Measurements from ENCODE around the gene TAC3.
"Not testable (repeated sequence)": the region's sequence is repeated elsewhere in the genome, so short reads cannot be mapped to it uniquely, and the experiment has no call there.

TAC3 gene

GRCh38 chr12:57003395-57003794, 12.9 kb downstream of the TAC3 start:
- no peak for DNase-seq

- peak; percentile 57 for DNase-seq
These were observed 14.9 kb downstream of the TAC3 start for GRCh38 chr12:57001448-57001906.

- DNase-seq, result no peak
These were observed 15.9 kb downstream of the TAC3 start for GRCh38 chr12:57000393-57000792.

- DNase-seq, result no peak
These were observed 16.9 kb downstream of the TAC3 start for GRCh38 chr12:56999456-56999855.

GRCh38 chr12:56998981-56999380, 17.3 kb downstream of the TAC3 start:
- no peak for DNase-seq

GRCh38 chr12:56998316-56998715, 18.0 kb downstream of the TAC3 start:
- DNase-seq, result no peak

GRCh38 chr12:56996793-56997545, 19.4 kb downstream of the TAC3 start:
- no peak for DNase-seq

GRCh38 chr12:56995930-56996496, 20.3 kb downstream of the TAC3 start:
- no peak for DNase-seq

- no peak for DNase-seq
These were observed 21.0 kb downstream of the TAC3 start for GRCh38 chr12:56995201-56995929.

- DNase-seq, result no peak
These were observed 22.0 kb downstream of the TAC3 start for GRCh38 chr12:56994231-56994746.

- DNase-seq, result no peak
These were observed 23.0 kb downstream of the TAC3 start for GRCh38 chr12:56993346-56993745.

GRCh38 chr12:56991319-56992246, 24.7 kb downstream of the TAC3 start:
- peak; percentile 34 for DNase-seq

GRCh38 chr12:56990648-56991318, 25.5 kb downstream of the TAC3 start:
- DNase-seq, result no peak

GRCh38 chr12:56989861-56990610, 26.3 kb downstream of the TAC3 start:
- no peak for DNase-seq

- peak; percentile 44 for DNase-seq
These were observed 28.1 kb downstream of the TAC3 start for GRCh38 chr12:56988207-56988739.

GRCh38 chr12:56987551-56988053, 28.7 kb downstream of the TAC3 start:
- DNase-seq, result peak; percentile 65

- no peak for DNase-seq
These were observed 29.3 kb downstream of the TAC3 start for GRCh38 chr12:56987011-56987410.

GRCh38 chr12:56985714-56986113, 30.6 kb downstream of the TAC3 start:
- peak; percentile 82 for DNase-seq

- no peak for DNase-seq
These were observed 32.9 kb downstream of the TAC3 start for GRCh38 chr12:56983386-56983785.

GRCh38 chr12:56982578-56983236, 33.6 kb downstream of the TAC3 start:
- DNase-seq, result not testable (repeated sequence)

Measured in NCI-H226 (cell line).